ACC112 (cell line): ENCODE measurements around the gene SDHAF4.

Experiments used
- H2AFZ ChIP-seq: fragments of 200-600 bp; sonication (generic); one replicate; pipeline ENCODE4 v1.6.0; 2017; ENCODE audit warnings: antibody characterized with exemption, low read length; ENCODE audit not compliant: unreplicated experiment
- H3K27ac ChIP-seq: fragments of 200-600 bp; sonication (generic); 2 replicates; pipeline ENCODE4 v1.5.1; 2014; ENCODE audit warnings: low read depth, mild to moderate bottlenecking, antibody characterized with exemption, low read length, moderate library complexity
- H3K27me3 ChIP-seq: fragments of 200-600 bp; sonication (generic); 2 replicates; pipeline ENCODE4 v1.6.1; 2014; ENCODE audit warnings: mild to moderate bottlenecking, antibody characterized with exemption, low read length, moderate library complexity, mixed read lengths; ENCODE audit not compliant: insufficient read depth
- H3K36me3 ChIP-seq: fragments of 200-600 bp; sonication (generic); 2 replicates; pipeline ENCODE4 v1.6.1; 2016; ENCODE audit warnings: mild to moderate bottlenecking, antibody characterized with exemption, low read length, moderate library complexity, mixed read lengths; ENCODE audit not compliant: insufficient read depth
- H3K4me1 ChIP-seq: fragments of 200-600 bp; sonication (generic); one replicate; pipeline ENCODE4 v1.6.1; 2016; ENCODE audit warnings: low read length, mixed read lengths; ENCODE audit not compliant: insufficient read depth, unreplicated experiment, control insufficient read depth
- H3K4me3 ChIP-seq: fragments of 200-600 bp; sonication (generic); 2 replicates; pipeline ENCODE4 v1.5.1; 2014; ENCODE audit warnings: mild to moderate bottlenecking, low read depth, low read length
- H3K79me2 ChIP-seq: fragments of 200-600 bp; sonication (generic); one replicate; pipeline ENCODE4 v1.6.0; 2016; ENCODE audit warnings: low read length; ENCODE audit not compliant: control insufficient read depth, unreplicated experiment, insufficient read depth

The SDHAF4 gene

GRCh38 chr6:70566751-70567382 is at the start of gene SDHAF4:
TSS of gene SDHAF4 (plus strand) at chr6:70566930. CDS start at chr6:70566941, 11 bp downstream.
- peaks cover 23% of the 10 kb centered on the region for H3K79me2 ChIP-seq
- peak within 1 kb of the TSS; percentile 96 for H2AFZ ChIP-seq
- H3K27ac ChIP-seq = peak within 1 kb of the TSS; percentile 23; the same call in 1 of the 2 replicates
- H3K27me3 ChIP-seq = no peaks in the 10 kb centered on the region
- peak within 1 kb of the TSS; percentile 93 for H3K4me3 ChIP-seq
- peaks cover 13% of the 10 kb centered on the region for H3K4me1 ChIP-seq
- H3K36me3 ChIP-seq = peaks cover 17% of the 10 kb centered on the region

GRCh38 chr6:70518723-70519122 is 48.0 kb upstream of the SDHAF4 start:
- Histone ChIP-seq H3K79me2 (no peaks in the 10 kb centered on the region), H2AFZ (no peak overlapping the region), H3K27ac (no peak overlapping the region), H3K36me3 (no peaks in the 10 kb centered on the region), H3K4me1 (no peaks in the 10 kb centered on the region), H3K27me3 (no peaks in the 10 kb centered on the region), H3K4me3 (no peak overlapping the region)

DNA sequence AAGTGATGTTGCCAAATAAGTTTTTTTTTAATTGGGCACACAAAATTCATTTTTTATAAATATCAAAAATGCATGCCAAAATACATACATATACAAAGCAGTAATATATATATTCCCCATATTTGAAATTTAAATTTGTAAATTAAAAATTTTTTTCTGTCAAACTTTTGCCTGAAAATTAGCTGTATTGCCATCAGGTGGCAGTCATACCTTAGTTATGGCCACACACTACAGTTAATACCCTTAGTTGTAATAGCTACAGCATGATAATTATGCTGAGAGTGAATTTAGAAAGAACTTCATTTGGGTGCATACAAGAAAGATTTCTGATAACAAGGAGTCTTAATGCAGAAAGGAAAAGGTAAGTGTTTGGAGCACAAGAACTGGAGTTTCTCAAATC is 46.2 kb upstream of the SDHAF4 start:
- Histone ChIP-seq H3K79me2 (no peaks in the 10 kb centered on the region), H2AFZ (no peak overlapping the region), H3K27ac (no peak overlapping the region), H3K36me3 (no peaks in the 10 kb centered on the region), H3K4me1 (no peaks in the 10 kb centered on the region), H3K4me3 (no peak overlapping the region), H3K27me3 (no peaks in the 10 kb centered on the region)

DNA sequence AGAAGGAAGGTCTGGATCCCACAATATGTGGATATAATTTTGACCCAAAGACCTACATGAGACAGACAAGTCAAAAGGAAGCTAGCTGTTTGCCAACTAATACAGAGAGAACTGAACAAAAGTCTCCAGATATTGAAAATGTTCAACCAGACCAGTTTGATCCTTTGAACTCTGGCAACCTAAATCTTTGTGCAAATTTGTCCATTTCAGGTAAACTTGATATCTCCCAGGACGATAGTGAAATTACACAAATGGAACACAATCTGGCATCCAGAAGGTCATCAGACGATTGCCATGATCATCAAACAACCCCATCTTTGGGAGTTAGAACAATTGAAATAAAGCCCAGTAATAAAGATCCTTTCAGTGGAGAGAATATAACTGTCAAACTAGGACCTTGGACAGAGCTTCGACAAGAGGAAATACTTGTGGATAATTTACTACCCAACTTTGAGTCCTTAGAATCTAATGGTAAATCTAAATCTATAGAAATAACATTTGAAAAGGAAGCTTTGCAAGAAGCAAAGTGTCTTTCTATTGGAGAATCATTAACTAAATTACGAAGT is 41.9 kb upstream of the SDHAF4 start:
- no peak overlapping the region for H2AFZ ChIP-seq
- no peak overlapping the region for H3K27ac ChIP-seq
- H3K27me3 ChIP-seq = no peaks in the 10 kb centered on the region
- no peaks in the 10 kb centered on the region for H3K36me3 ChIP-seq
- H3K4me1 ChIP-seq = no peaks in the 10 kb centered on the region
- no peak overlapping the region for H3K4me3 ChIP-seq
- no peaks in the 10 kb centered on the region for H3K79me2 ChIP-seq

- Histone ChIP-seq H3K36me3 (no peaks in the 10 kb centered on the region), H3K27ac (no peak overlapping the region), H3K4me1 (no peaks in the 10 kb centered on the region), H3K4me3 (no peak overlapping the region), H3K79me2 (no peaks in the 10 kb centered on the region), H3K27me3 (no peaks in the 10 kb centered on the region), H2AFZ (no peak overlapping the region)
Measured at GRCh38 chr6:70527071-70527737, 39.5 kb upstream of the SDHAF4 start.

DNA sequence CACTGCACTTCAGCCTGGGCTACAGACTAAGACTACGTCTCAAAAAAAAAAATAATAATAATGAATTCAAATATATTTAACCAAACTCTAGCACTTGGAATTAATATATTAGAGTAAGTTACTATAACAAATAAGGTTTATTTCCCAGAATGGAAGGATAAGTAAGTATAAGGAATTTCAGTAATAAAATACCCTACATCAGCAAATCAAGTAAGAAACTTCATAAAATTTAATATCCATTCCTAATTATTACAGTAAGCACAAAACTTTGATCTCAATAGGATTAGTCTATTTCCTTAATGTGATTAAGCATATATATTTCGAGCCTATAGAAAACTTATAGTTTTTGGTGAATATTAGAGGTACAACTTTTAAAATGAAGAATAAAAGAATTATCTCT is 36.7 kb upstream of the SDHAF4 start:
- H3K4me1 ChIP-seq = no peaks in the 10 kb centered on the region
- no peaks in the 10 kb centered on the region for H3K79me2 ChIP-seq
- no peak overlapping the region for H3K4me3 ChIP-seq
- H3K27me3 ChIP-seq = no peaks in the 10 kb centered on the region
- no peak overlapping the region for H2AFZ ChIP-seq
- H3K36me3 ChIP-seq = no peaks in the 10 kb centered on the region
- H3K27ac ChIP-seq = no peak overlapping the region

- Histone ChIP-seq H3K79me2 (no peaks in the 10 kb centered on the region), H3K4me1 (no peaks in the 10 kb centered on the region), H2AFZ (no peak overlapping the region), H3K27ac (no peak overlapping the region), H3K27me3 (no peaks in the 10 kb centered on the region), H3K36me3 (no peaks in the 10 kb centered on the region), H3K4me3 (no peak overlapping the region)
Measured at GRCh38 chr6:70531133-70531532, 35.6 kb upstream of the SDHAF4 start.

GRCh38 chr6:70537266-70537665 is 29.5 kb upstream of the SDHAF4 start:
- Histone ChIP-seq H3K27ac (no peak overlapping the region), H3K27me3 (no peaks in the 10 kb centered on the region), H3K4me3 (no peak overlapping the region), H2AFZ (no peak overlapping the region), H3K79me2 (no peaks in the 10 kb centered on the region), H3K4me1 (no peaks in the 10 kb centered on the region), H3K36me3 (no peaks in the 10 kb centered on the region)

DNA sequence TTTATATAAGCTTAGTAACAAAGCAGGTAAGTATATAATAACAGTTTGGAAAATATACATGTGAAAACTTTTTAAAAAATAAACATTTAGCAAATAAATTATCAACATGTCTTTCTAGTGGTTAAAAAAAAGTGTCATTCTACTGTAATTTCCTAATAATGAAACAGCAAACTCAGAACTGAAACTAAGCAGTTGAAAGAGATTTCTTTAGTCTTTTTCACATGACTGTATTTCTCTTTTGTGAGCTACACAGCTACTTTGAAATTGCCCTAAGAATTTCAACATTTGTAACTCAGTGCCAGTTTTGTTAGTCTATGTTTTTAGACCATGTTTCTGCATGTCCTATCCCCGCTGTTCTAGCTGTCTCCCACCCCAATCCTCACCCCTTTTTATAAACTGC is 28.4 kb upstream of the SDHAF4 start:
- Histone ChIP-seq H3K27me3 (no peaks in the 10 kb centered on the region), H3K36me3 (no peaks in the 10 kb centered on the region), H3K4me1 (no peaks in the 10 kb centered on the region), H2AFZ (no peak overlapping the region), H3K4me3 (no peak overlapping the region), H3K27ac (no peak overlapping the region), H3K79me2 (no peaks in the 10 kb centered on the region)

GRCh38 chr6:70547313-70547712 is 19.4 kb upstream of the SDHAF4 start:
- H3K36me3 ChIP-seq = no peaks in the 10 kb centered on the region
- no peak overlapping the region for H2AFZ ChIP-seq
- H3K27me3 ChIP-seq = no peaks in the 10 kb centered on the region
- no peak overlapping the region for H3K27ac ChIP-seq
- H3K79me2 ChIP-seq = no peaks in the 10 kb centered on the region
- H3K4me3 ChIP-seq = no peak overlapping the region
- no peaks in the 10 kb centered on the region for H3K4me1 ChIP-seq

- Histone ChIP-seq H3K36me3 (no peaks in the 10 kb centered on the region), H3K4me1 (no peaks in the 10 kb centered on the region)
Measured at GRCh38 chr6:70547905-70548304, 18.8 kb upstream of the SDHAF4 start.

More at GRCh38 chr6:70547905-70548304, 18.8 kb upstream of the SDHAF4 start:
- H3K27me3 ChIP-seq = no peaks in the 10 kb centered on the region
- H2AFZ ChIP-seq = no peak overlapping the region
- H3K27ac ChIP-seq = no peak overlapping the region
- H3K4me3 ChIP-seq = no peak overlapping the region
- H3K79me2 ChIP-seq = no peaks in the 10 kb centered on the region
